ENCODE measurements around the gene DPM3. TPM values are rescaled to one million over a fixed set of nuclear protein-coding genes. Genes with fewer than 3 reads are reported as not detected.

DPM3 gene
- total RNA-seq, 1 experiment from 2014 or later: 193 TPM

- DNase-seq: peak; percentile 44
- Histone ChIP-seq H3K4me3 (ENCODE audit: insufficient read depth, low read depth, low read length) (no peak overlapping the region), H3K27me3 (ENCODE audit: control insufficient read depth, insufficient read depth, low read length) (no peaks in the 10 kb centered on the region), H3K36me3 (replicated peaks; ENCODE audit: control insufficient read depth, insufficient read depth, low read length) (peaks cover 26% of the 10 kb centered on the region)
Measured at GRCh38 chr1:155179112-155180031, 39.0 kb upstream of the DPM3 start.

DNA sequence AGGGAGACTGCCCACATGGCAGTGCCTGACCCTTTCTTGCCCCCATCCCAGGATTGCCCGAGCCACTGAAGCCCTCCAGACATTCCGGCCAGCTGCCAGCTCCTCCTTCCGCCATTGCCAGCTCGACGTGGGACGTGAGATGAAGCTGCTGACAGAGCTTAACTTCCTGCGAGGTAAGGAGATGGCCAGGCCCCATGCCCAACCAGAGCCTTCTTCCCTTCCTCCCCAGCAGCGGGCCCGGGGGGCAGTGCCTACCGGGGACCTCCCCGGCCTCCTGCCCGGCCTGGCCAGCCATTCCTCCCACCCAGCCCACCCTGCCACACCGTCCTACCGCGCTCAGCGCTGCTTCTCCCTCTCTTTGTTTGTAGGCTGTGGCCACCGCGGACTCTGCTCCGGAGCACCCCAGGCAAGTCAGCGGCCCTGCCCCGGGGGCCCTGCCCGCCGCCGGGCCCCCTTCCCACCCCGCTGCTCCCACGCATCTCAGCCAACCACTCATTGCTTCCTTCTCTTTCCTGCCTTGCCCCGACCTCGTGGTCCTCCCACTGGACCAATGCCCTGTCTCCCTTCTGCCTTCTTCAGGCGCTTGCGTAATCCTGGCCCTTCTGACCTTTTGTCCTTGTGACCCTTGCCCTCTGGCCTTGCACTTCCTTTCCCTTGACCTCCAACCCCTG lies 38.2 kb upstream of the DPM3 start:
- Histone ChIP-seq H3K4me3 (ENCODE audit: insufficient read depth, low read depth, low read length) (no peak overlapping the region), H3K36me3 (replicated peaks; ENCODE audit: control insufficient read depth, insufficient read depth, low read length) (peaks cover 26% of the 10 kb centered on the region), H3K27me3 (ENCODE audit: control insufficient read depth, insufficient read depth, low read length) (no peaks in the 10 kb centered on the region)
- DNase-seq: peak; percentile 57

DNA sequence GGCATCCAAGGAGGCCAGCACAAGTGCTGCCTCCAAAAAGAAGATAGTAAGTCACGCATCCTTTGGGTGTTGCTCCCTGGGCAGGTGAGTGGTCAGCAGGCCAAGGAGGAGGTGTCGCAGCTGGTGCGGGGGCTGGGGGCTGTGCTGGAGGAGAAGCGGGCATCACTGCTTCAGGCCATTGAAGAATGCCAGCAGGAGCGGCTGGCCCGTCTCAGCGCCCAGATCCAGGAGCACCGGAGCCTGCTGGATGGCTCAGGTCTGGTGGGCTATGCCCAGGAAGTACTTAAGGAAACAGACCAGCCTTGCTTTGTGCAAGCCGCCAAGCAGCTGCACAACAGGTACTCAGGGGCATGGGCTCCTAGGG lies 37.6 kb upstream of the DPM3 start:
- DNase-seq: peak; percentile 36
- peaks cover 26% of the 10 kb centered on the region for H3K36me3 ChIP-seq (replicated peaks; ENCODE audit: control insufficient read depth, insufficient read depth, low read length)
- H3K4me3 ChIP-seq (ENCODE audit: insufficient read depth, low read depth, low read length): no peak overlapping the region
- H3K27me3 ChIP-seq (ENCODE audit: control insufficient read depth, insufficient read depth, low read length): no peaks in the 10 kb centered on the region

- Histone ChIP-seq H3K4me3 (ENCODE audit: insufficient read depth, low read depth, low read length) (no peak overlapping the region), H3K27me3 (ENCODE audit: control insufficient read depth, insufficient read depth, low read length) (no peaks in the 10 kb centered on the region), H3K36me3 (replicated peaks; ENCODE audit: control insufficient read depth, insufficient read depth, low read length) (peaks cover 26% of the 10 kb centered on the region)
- DNase-seq: peak; percentile 30
Measured at GRCh38 chr1:155177192-155177917, 37.0 kb upstream of the DPM3 start.

DNA sequence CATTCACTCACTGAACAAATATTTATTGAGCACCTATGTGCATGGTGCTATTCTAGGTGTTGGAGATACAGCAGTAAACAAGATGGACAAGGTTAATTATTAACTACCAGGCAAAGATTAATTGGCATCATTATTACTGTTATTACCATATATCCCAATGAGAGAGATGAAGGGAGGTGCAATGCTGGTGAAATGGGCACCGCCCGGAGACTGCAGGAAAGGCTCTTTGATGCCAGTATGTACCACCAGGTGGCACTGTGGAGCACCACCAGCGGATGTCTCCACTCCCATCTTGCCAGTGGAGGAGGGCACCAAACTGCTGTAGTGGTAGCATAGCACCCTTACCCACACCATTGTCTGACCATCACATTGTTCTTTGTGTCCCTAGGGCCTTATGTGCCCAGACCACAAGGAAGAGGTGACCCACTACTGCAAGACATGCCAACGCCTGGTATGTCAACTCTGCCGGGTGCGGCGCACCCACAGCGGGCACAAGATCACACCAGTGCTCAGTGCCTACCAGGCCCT lies 36.3 kb upstream of the DPM3 start:
- peak; percentile 97 for DNase-seq
- Histone ChIP-seq H3K4me3 (ENCODE audit: insufficient read depth, low read depth, low read length) (no peak overlapping the region), H3K36me3 (replicated peaks; ENCODE audit: control insufficient read depth, insufficient read depth, low read length) (peaks cover 24% of the 10 kb centered on the region), H3K27me3 (ENCODE audit: control insufficient read depth, insufficient read depth, low read length) (no peaks in the 10 kb centered on the region)

- peaks cover 22% of the 10 kb centered on the region for H3K36me3 ChIP-seq (replicated peaks; ENCODE audit: control insufficient read depth, insufficient read depth, low read length)
- H3K27me3 ChIP-seq (ENCODE audit: control insufficient read depth, insufficient read depth, low read length): no peaks in the 10 kb centered on the region
- peak; percentile 56 for DNase-seq
- no peak overlapping the region for H3K4me3 ChIP-seq (ENCODE audit: insufficient read depth, low read depth, low read length)
Measured at GRCh38 chr1:155175927-155176371, 35.6 kb upstream of the DPM3 start.

- Histone ChIP-seq H3K4me3 (ENCODE audit: insufficient read depth, low read depth, low read length) (peak overlapping the region; percentile 96; the same call in 1 of the 2 replicates), H3K36me3 (replicated peaks; ENCODE audit: control insufficient read depth, insufficient read depth, low read length) (peaks cover 22% of the 10 kb centered on the region), H3K27me3 (ENCODE audit: control insufficient read depth, insufficient read depth, low read length) (no peaks in the 10 kb centered on the region)
- DNase-seq: peak; percentile 56
Measured at GRCh38 chr1:155175281-155175926, 35.1 kb upstream of the DPM3 start.

DNA sequence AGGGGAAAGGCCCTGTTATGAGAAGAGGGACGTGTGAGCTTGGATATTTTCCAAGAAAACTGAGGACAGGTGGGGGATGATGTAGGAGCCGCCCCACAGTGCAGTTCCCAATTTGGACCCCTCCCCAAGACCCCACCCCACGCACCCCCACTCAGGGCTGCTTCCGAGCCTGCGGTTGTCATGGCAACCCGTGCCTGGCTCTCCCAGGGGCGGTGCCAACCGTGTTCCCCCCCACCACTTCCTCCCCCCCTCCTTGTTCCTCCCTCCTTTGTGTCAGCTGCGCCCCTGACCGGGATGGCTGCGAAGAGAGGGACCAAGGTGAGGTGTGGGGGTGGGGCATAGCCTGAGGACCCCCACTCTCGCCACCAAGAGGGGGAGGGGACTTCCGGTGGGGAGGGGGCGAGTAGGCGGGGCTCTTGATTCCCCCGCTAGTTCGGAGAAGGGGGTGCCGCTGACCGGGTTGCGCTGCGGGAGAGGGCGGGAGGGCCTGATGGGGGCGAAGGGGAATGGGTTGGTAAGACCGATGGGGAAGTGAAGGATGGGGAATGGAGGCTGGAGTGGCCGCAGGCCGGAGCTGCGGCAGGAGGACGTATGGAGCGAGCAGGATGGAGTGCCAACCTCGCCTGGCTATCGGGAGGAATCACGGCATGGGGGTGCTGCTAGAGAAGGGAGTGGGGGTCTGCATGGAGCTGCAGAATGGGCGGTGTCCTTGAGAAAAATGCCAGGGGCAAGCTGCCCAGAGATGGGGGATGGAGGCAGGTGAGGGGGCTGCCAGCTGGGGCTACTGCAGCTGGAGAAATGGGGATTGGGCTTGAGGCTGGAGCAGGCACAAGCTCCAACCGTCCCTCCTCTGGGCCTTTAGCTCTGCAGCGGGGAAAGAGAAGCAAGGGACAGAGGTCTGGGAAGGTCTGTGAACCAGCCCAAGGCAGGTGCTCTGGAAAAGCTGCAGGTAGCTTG lies 34.3 kb upstream of the DPM3 start:
- Histone ChIP-seq H3K36me3 (replicated peaks; ENCODE audit: control insufficient read depth, insufficient read depth, low read length) (peaks cover 21% of the 10 kb centered on the region), H3K4me3 (ENCODE audit: insufficient read depth, low read depth, low read length) (peak overlapping the region; percentile 96), H3K27me3 (ENCODE audit: control insufficient read depth, insufficient read depth, low read length) (no peaks in the 10 kb centered on the region)
- peak; percentile 96 for DNase-seq

- peak within 1 kb of the TSS; percentile 96 for H3K4me3 ChIP-seq (ENCODE audit: insufficient read depth, low read depth, low read length)
- no peaks in the 10 kb centered on the region for H3K27me3 ChIP-seq (ENCODE audit: control insufficient read depth, insufficient read depth, low read length)
- peaks cover 16% of the 10 kb centered on the region for H3K36me3 ChIP-seq (replicated peaks; ENCODE audit: control insufficient read depth, insufficient read depth, low read length)
- DNase-seq: peak; percentile 95
Measured at GRCh38 chr1:155173478-155174323, 33.4 kb upstream of the DPM3 start, which contains the start of gene TRIM46. TRIM46 (plus strand) TSS chr1:155173849; CDS start chr1:155173967, 118 bp downstream.

- peak; percentile 97 for DNase-seq
- H3K27me3 ChIP-seq (ENCODE audit: control insufficient read depth, insufficient read depth, low read length): no peaks in the 10 kb centered on the region
- H3K36me3 ChIP-seq (replicated peaks; ENCODE audit: control insufficient read depth, insufficient read depth, low read length): peaks cover 14% of the 10 kb centered on the region
- peak within 1 kb of the TSS; percentile 96 for H3K4me3 ChIP-seq (ENCODE audit: insufficient read depth, low read depth, low read length)
Measured at GRCh38 chr1:155172732-155173477, 32.6 kb upstream of the DPM3 start, which contains the start of gene KRTCAP2. KRTCAP2 (minus strand) TSS chr1:155173304; CDS start chr1:155173224, 80 bp downstream.

GRCh38 chr1:155171836-155172731 lies 31.8 kb upstream of the DPM3 start:
- Histone ChIP-seq H3K4me3 (ENCODE audit: insufficient read depth, low read depth, low read length) (peak overlapping the region; percentile 96), H3K27me3 (ENCODE audit: control insufficient read depth, insufficient read depth, low read length) (no peaks in the 10 kb centered on the region), H3K36me3 (replicated peaks; ENCODE audit: control insufficient read depth, insufficient read depth, low read length) (peaks cover 6% of the 10 kb centered on the region)
- DNase-seq: no peak
